Activated CD8-positive, alpha-beta T cell treated with anti-CD3 and anti-CD28 coated beads for 36 hours (primary cell): Measurements from ENCODE around the gene BTBD6. TPM values are rescaled to one million over a fixed set of nuclear protein-coding genes. Genes with fewer than 3 reads are reported as not detected.
"Not testable (repeated sequence)": the region's sequence is repeated elsewhere in the genome, so short reads cannot be mapped to it uniquely, and the experiment has no call there.

ENCODE experiments used
- ATAC-seq: fragments of 200-7000 bp; cut with Tn5 transposase; one replicate; pipeline ENCODE4 v1.10.0; 2021; ENCODE audit warnings: mild to moderate bottlenecking, moderate library complexity
- CTCF ChIA-PET: fragments of 350-600 bp; sonication (Branson Sonifier 250); formaldehyde crosslinking; loops from one replicate; lab custom pipeline; 2021; ENCODE audit warnings: antibody characterized with exemption; lab: Charles Lee
- POLR2A ChIA-PET: fragments of 350-600 bp; sonication (Branson Sonifier 250); formaldehyde crosslinking; loops from one replicate; lab custom pipeline; 2021; ENCODE audit warnings: antibody characterized with exemption; lab: Charles Lee
- DNase-seq: peaks from one replicate; pipeline ENCODE4 v3.0.0-alpha.2; 2020
- H3K27ac Mint-ChIP-seq: one replicate; pipeline ENCODE4 v1.8.0; 2021; ENCODE audit warnings: mild to moderate bottlenecking, mixed read lengths
- H3K27me3 Mint-ChIP-seq: one replicate; pipeline ENCODE4 v1.8.0; 2021; ENCODE audit warnings: mixed read lengths
- H3K36me3 Mint-ChIP-seq: one replicate; pipeline ENCODE4 v1.8.0; 2021; ENCODE audit warnings: low read depth, mixed read lengths
- H3K4me1 Mint-ChIP-seq: one replicate; pipeline ENCODE4 v1.8.0; 2021; ENCODE audit warnings: low read depth, mixed read lengths
- H3K4me3 Mint-ChIP-seq: one replicate; pipeline ENCODE4 v1.8.0; 2021; ENCODE audit warnings: mild to moderate bottlenecking, moderate library complexity, mixed read lengths
- H3K9me3 Mint-ChIP-seq: one replicate; pipeline ENCODE4 v1.8.0; 2021; ENCODE audit warnings: mixed read lengths
- CTCF ChIP-seq: fragments of 200-600 bp; IDR thresholded peaks from one replicate; pipeline ENCODE4 v1.8.0; 2022; ENCODE audit warnings: antibody characterized with exemption, mild to moderate bottlenecking
- intact Hi-C: fragments of 100-400 bp; cut with micrococcal nuclease; formaldehyde crosslinking; loops from one replicate; pipeline ENCODE4 v1.10.0; 2022
- total RNA-seq, 2 experiments: library from RNA; stranded (reverse); gene quantifications; one replicate each; pipeline ENCODE4 v1.2.3, GENCODE V29; 2021

Gene BTBD6
- total RNA-seq, 2 experiments from 2014 or later = 24.7 to 26.7 TPM

GRCh38 chr14:105272623-105273022 is 24.3 kb downstream of the BTBD6 start:
- Mint-ChIP-seq H3K36me3 (no peaks in the 10 kb centered on the region), H3K9me3 (no peaks in the 10 kb centered on the region), H3K4me3 (no peak overlapping the region), H3K27ac (no peak overlapping the region), H3K4me1 (no peaks in the 10 kb centered on the region), H3K27me3 (no peaks in the 10 kb centered on the region)
- ChIA-PET CTCF (no interaction called here), POLR2A (no interaction called here)
- intact Hi-C loops = no loop called here
- TF ChIP-seq CTCF = no peak
- DNase-seq (no peak), ATAC-seq (no peak)

DNA sequence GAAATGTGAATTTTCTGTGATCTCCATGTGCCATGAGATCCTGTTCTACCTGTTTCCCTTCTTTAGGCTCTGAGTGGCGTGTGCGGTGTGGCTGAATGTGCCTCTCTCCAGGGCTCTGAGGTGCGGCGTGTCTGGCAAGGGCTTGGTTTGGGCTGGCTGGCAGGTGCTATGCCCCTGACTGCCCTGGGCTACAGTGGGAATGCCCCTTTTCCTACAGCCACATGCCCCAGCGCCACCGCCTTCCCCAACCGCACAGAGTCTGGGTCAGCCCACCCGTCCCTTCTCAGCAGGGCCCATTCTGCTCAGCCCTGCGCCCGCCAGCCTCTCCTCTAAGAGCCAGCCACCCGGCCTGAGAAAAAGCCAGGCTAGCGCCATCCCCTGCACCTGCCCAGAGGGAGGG is 24.7 kb downstream of the BTBD6 start:
- Mint-ChIP-seq H3K27ac (no peak overlapping the region), H3K36me3 (no peaks in the 10 kb centered on the region), H3K4me3 (no peak overlapping the region), H3K27me3 (no peaks in the 10 kb centered on the region), H3K9me3 (no peaks in the 10 kb centered on the region), H3K4me1 (no peaks in the 10 kb centered on the region)
- intact Hi-C loops = no loop called here
- ChIA-PET POLR2A (no interaction called here), CTCF (no interaction called here)
- DNase-seq (no peak), ATAC-seq (no peak)
- TF ChIP-seq CTCF = no peak

GRCh38 chr14:105274637-105275036 is 26.3 kb downstream of the BTBD6 start:
- POLR2A ChIA-PET = no interaction called here
- CTCF ChIA-PET = no interaction called here
- no peaks in the 10 kb centered on the region for H3K4me1 Mint-ChIP-seq
- H3K36me3 Mint-ChIP-seq = no peaks in the 10 kb centered on the region
- H3K4me3 Mint-ChIP-seq = no peak overlapping the region
- intact Hi-C loops = no loop called here
- H3K9me3 Mint-ChIP-seq = no peaks in the 10 kb centered on the region
- no peaks in the 10 kb centered on the region for H3K27me3 Mint-ChIP-seq
- DNase-seq (no peak), ATAC-seq (no peak)
- no peak overlapping the region for H3K27ac Mint-ChIP-seq
- no peak for TF ChIP-seq CTCF

DNA sequence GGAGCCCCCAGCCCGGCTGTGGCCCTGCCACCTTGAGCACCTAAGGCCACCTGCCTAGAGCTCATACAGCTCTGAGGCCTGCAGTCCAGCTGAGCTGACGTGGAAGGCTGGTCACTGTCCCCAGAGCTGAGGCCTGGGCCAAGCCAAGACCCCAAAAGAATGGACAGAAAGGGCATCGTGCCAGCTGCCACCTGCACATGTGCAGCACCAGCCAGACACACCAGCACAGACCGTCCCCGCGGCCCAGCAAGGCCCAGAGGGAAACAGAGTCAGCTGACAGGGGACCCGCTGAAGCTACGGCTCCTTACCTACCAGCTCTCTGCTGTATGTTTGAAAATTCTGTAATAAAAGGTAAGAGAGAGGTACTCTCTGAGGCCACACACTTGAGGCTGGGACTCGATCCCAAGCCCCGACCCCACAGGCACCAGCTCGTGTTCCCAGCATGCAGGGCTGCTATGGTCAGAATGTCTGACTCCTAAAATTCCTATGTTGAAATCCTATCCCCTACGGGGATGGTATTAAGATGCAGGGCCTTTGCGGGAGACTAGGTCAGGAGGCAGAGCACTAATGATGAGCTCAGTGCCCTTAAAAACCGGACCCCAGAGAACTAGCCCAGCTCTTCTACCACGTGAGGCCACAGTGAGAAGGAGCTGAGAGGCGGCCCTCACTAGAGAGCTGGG is 27.1 kb downstream of the BTBD6 start:
- TF ChIP-seq CTCF = no peak
- Mint-ChIP-seq H3K4me3 (no peak overlapping the region), H3K9me3 (no peaks in the 10 kb centered on the region), H3K4me1 (no peaks in the 10 kb centered on the region), H3K27me3 (no peaks in the 10 kb centered on the region), H3K27ac (no peak overlapping the region), H3K36me3 (no peaks in the 10 kb centered on the region)
- ChIA-PET CTCF (interaction anchor here (0.7 to 1.1 kb wide), 4 partner anchors 13 to 257 kb away, joined by 3 to 4 read pairs (median 4); no protein-coding TSS in a partner anchor), POLR2A (interaction anchor here (1.0 kb wide), 1 partner anchor 257 kb away, joined by 3 read pairs; no protein-coding TSS in a partner anchor)
- ATAC-seq (no peak), DNase-seq (no peak)
- intact Hi-C loops = no loop called here

- H3K9me3 Mint-ChIP-seq, intact Hi-C loops, H3K27ac Mint-ChIP-seq, ATAC-seq, POLR2A ChIA-PET, DNase-seq, H3K36me3 Mint-ChIP-seq, H3K4me3 Mint-ChIP-seq, H3K4me1 Mint-ChIP-seq, CTCF ChIA-PET, H3K27me3 Mint-ChIP-seq: not testable (repeated sequence)
These were observed 29.1 kb downstream of the BTBD6 start for GRCh38 chr14:105277448-105277847.
